ENCODE measurements around the gene PMM1. TPM values are rescaled to one million over a fixed set of nuclear protein-coding genes. Genes with fewer than 3 reads are reported as not detected.
A peak's percentile ranks its signal among the peaks of the same experiment; 100 is the strongest.
"Not testable (repeated sequence)": the region's sequence is repeated elsewhere in the genome, so short reads cannot be mapped to it uniquely, and the experiment has no call there.

The PMM1 gene
- total RNA-seq (2014; rRNA removed; shearing (Covaris generic)): 13.4 and 15.8 TPM in 2 replicates

DNA sequence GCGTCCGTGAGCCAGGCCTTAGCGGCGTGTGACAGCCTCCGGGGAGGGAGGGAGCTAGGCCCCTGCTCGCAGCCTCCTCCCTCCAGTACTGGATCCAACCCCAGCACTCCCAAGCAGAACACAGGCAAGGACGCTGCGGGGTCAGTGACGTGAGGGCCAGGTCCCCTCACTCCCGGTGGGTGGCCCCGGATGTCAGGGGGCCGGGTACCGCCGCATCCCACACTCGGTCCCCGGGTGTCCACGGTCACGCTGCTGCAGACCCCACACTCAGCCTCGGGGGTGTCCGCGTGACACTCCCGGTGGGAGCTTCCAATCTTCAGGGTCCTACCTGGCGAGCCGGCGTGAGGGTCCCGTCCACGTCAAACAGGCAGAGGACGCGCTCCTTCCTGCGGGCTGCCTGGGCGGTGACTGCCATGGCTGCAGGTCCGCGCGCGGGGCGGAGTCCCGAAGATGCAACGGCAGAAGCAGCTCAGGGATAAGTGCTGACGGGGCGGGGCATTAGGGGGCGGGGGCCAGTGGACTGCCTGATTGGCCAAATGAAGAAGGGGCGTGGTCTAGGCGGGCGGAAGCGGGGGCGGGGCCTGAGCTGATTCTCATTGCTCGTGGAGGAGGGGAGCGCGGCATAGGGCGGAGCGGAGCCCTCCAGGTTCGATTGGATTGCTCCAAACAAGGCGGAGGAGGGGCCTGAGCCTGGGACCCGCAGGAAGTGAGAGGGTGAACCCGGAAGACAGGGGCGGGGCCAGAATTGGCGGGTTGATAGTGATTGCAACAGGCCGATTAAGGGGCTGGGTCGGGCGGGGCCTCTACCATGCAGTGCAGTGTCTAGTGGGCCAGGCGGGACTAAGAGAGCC is at the start of gene PMM1:
Gene PMM1 (minus strand): TSS at position 450 of the 851 bp plus-strand sequence. CDS start 35 bp downstream, at position 415.
- peak; percentile 99 for DNase-seq (ENCODE audit: low read depth)

DNA sequence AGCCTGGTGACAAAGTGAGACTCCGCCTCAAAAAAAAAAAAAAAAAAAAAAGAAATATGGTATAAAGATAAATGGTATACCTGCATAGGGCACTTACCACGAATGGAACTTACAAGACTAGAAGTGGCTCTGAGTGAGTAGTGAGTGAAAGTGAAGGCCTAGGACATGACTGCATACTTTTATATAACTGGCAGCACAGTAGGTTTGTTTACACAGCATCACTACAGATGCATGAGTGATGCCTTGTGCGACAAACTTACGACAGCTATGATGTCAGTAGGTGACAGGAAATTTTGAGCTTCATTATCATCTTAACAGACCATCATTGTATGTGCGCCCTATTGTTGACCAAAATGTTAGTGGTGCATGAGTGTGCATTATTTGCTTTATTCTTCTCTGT is 49.1 kb upstream of the PMM1 start:
- DNase-seq (ENCODE audit: low read depth): no peak

DNA sequence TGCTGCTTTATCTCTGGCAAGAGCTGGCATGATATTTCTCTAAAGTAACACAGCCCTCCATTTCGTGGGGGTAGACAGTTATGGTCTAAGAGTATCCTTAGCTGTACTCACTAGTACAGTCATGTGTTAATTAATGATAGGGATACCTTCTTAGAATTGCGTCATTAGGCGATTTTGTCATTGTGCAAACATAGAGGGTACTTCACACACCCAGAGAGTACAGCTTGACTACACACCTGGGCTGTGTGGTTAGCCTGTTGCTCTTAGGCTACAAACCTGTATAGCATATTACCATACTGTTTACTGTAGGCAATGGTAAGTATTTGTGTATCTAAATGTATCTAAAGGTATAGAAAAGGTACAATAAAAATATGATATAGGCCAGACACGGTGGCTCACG is 48.5 kb upstream of the PMM1 start:
- DNase-seq (ENCODE audit: low read depth): no peak

DNA sequence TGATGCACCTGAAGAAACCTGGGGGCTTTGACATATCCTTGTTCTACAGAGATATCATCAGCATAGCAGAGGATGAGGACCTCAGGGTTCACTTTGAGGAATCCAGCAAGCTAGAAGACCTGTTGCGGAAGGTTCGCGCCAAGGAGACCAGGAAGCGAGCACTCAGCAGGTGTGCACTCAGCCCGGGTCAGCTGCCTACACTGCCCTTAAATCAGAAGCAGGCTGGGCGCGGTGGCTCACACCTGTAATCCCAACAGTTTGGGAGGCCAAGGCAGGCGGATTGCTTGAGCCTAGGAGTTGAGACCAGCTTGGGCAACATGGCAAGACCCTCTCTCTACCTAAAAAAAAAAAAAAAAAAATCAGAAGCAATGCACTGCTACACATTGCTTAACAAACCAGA is 48.0 kb upstream of the PMM1 start:
- not testable (repeated sequence) for DNase-seq (ENCODE audit: low read depth)

DNA sequence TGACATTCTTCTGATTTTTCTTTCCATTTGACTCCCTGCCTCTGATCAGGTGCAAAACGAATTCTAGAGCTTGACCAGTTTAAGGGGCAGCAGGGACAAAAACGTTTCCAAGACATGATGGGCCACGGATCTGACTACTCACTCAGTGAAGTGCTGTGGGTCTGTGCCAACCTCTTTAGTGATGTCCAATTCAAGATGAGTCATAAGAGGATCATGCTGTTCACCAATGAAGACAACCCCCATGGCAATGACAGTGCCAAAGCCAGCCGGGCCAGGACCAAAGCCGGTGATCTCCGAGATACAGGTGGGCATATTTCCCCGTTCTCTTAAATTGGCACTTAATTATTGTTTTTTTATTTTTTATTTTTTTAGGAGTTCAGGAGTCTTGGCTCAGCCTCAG is 46.8 kb upstream of the PMM1 start:
- DNase-seq (ENCODE audit: low read depth): peak; percentile 70

DNA sequence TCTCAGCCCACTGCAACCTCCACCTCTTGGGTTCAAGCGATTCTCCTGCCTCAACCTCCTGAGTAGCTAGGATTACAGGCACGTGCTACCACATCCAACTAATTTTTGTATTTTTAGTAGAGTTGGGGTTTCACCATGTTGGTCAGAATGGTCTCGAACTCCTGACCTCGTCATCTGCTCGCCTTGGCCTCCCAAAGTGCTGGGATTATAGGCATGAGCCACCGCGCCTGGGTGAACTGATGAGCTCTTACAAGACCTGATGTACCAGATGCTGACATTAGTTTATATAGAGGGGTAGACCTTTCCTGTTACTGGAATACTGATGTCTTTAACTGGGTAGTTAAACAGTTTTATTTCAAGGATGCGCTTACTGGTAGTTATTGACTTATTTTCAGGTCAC is 45.0 kb upstream of the PMM1 start:
- DNase-seq (ENCODE audit: low read depth): not testable (repeated sequence)

DNA sequence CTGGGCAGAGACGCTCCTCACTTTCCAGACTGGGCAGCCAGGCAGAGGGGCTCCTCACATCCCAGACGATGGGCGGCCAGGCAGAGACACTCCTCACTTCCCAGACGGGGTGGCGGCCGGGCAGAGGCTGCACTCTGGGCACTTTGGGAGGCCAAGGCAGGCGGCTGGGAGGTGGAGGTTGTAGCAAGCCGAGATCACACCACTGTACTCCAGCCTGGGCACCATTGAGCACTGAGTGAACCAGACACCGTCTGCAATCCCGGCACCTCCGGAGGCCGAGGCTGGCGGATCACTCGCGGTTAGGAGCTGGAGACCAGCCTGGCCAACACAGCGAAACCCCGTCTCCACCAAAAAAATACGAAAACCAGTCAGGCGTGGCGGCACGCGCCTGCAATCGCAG is 42.0 kb upstream of the PMM1 start:
- not testable (repeated sequence) for DNase-seq (ENCODE audit: low read depth)

DNA sequence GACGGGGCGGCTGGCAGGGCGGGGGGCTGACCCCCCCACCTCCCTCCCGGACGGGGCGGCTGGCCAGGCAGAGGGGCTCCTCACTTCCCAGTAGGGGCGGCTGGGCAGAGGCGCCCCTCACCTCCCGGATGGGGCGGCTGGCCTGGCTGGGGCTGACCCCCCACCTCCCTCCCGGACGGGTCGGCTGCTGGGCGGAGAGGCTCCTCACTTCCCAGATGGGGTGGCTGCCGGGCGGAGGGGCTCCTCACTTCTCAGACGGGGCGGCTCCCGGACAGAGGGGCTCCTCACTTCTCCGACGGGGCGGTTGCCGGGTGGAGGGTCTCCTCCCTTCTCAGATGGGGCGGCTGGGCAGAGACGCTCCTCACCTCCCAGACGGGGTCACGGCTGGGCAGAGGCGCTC is 41.5 kb upstream of the PMM1 start:
- DNase-seq (ENCODE audit: low read depth): not testable (repeated sequence)

DNA sequence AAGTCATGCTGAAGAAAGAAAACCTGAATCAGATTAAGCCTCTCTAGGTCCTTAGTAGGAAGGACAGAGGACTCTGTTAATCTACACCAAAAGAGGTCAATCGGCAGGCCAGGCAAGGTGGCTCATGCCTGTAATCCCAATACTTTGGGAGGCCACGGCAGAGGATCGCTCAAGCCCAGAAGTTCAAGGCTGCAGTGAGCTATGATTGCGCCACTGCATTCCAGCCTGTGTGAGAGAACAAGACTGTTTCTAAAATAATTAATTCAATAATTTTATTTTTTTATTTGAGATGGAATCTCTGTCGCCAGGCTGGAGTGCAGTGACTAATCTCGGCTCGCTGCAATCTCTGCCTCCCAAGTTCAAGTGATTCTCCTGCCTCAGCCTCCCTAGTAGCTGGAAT is 35.9 kb upstream of the PMM1 start:
- no peak for DNase-seq (ENCODE audit: low read depth)

DNA sequence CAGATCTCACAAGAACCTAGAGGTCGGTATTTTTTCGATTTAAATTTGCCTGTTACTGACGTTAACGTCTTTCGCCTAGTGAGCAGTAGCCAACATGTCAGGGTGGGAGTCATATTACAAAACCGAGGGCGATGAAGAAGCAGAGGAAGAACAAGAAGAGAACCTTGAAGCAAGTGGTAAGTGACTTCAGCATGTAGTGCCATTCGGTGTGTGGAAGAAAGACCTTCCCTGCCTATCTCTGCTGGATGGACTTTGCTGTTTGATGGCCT is 32.2 kb upstream of the PMM1 start:
- DNase-seq (ENCODE audit: low read depth): no peak

DNA sequence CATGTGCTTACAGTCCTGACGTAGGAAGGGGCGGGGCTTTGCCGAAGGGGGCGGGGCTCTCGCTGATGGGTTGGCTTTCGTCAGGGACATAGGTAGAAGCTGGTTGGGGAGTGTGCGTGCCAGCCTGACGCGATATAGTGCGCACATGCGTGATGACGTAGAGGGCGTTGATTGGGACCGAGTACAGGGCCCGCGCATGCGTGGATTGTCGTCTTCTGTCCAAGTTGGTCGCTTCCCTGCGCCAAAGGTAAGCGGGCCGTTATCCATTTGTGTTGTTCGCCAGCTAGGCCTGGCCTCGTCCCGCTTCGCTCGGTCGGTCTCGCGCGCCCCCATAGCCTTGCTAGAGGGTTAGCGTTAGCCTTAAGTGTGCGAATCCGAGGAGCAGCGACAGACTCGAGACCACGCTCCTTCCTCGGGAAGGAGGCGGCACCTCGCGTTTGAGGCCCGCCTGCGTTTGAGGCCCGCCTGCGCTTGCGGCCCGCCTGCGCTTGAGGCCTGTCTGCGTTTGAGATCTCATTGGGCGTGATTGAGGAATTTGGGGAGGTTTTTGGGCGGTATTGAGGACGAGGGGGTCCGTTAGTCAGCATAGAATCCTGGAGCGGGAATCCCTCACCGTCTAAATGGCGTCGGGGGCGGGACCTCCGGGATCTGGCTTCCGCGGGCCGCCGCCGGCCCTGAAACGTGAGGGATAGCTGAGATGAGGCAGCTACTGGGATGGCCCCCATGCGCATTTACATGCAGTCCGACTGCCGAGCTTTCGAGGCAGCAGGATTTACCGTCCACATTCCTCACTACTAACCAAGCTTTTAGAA is 31.7 kb upstream of the PMM1 start, which contains the start of gene XRCC6:
Gene XRCC6 (plus strand): TSS at position 197 of the 812 bp plus-strand sequence. CDS start 710 bp downstream, outside the sequence.
- DNase-seq (ENCODE audit: low read depth): peak; percentile 98

DNA sequence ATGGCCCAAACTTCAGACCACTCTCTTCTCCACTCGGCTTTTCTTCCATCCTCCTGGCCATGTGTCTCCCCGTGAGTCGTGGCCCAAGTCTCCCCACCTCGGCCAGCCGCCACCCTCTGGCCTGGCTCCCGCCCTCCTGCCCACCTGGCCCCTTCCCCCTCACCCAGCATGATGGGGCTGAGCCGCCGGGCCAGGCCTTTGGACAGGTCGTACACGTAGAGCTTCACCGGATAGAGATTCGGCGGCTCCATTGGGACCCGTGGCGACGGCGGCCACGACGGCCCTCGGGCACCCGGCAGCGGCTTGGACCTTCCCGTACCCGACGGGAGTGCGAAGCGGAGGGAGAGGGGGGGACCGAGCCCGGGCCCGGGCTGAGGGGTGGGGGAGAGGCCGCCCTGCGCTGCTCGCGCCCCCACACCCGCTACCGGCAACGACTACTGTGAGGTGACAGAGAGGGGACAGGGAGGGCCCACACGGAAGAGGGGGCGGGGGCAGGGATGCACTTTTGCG is 31.0 kb upstream of the PMM1 start, which contains the start of gene DESI1:
Gene DESI1 (minus strand): TSS at position 455 of the 510 bp plus-strand sequence. CDS start 204 bp downstream, at position 251.
- no peak for DNase-seq (ENCODE audit: low read depth)

DNA sequence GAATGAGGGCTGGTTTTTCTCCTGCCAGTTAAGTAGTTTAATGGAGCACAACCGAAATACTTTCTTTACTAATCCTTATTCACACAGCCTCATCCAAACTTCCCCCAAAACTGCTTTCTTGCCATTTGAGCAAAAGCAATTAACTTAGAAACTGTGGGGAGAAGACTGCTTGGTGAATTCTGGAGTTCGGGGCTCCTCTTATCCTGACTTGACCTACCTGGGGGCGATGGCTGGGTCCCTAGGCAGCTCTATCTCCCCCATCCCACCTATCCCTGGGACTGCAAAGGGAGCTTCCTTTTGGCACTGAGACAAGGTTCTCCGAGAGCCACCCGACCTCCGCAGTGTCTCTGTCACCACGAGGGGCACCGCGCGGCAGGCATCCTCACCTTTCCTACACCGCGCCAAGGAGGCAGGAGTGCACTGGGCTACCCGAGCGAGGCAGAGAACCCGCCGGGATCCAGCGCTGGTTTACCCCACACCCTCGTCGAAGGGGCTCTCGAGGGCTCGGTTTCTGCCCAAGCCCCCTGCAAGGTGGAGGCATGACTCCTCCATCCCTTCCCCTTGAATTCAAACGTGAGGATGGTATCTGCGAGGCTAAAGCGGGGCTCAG is 30.4 kb upstream of the PMM1 start:
- peak; percentile 35 for DNase-seq (ENCODE audit: low read depth)

DNA sequence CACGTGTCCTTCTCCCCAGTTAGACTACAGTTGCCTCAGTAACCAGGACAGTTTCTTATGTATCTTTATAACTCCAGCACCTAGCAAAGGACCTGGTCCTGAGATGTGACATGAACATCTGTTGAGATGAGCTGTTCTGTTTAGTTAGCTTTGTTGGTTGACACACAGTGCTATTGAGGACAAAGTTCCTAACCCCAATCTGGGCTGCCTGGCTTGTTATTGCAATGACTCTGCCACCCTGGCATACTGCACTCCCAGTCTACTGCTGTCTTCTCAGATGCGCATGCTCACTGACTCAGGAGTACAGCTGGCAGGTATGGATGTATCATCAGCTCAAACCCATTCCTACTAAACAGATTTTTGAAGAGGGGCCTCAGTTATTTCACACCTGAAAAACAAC is 23.8 kb upstream of the PMM1 start:
- DNase-seq (ENCODE audit: low read depth): no peak

DNA sequence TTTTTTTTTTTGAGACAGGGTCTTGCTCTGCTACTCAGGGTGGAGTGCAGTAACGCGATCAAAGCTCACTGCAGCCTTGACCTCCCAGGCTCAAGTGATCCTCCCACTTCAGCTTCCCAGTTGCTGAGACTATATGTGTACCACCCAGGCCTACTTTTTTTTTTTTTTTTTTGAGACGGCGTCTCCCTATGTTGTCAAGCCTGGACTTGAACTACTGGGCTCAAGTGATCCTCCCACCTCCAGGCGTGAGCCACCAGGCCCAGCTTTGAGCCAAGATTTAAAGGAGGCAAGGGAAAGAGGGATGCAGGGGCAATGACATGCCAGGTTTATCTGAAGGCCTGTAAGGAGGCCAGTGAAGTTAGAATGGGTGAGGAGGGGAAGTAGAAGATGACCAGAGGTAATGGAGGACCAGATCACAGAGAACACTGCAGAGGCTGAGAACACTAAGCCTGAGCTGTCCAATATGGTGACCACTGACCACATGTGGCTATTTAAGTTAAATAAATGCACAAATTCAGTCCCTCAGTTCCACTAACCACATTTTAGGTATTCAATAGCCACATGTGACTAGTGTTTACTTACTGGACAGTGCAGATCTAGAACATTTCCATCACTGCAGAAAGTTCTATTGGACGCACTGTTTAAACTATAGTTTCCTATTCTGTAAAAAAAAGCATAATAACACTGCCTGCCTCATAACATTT is 23.1 kb upstream of the PMM1 start:
- no peak for DNase-seq (ENCODE audit: low read depth)

DNA sequence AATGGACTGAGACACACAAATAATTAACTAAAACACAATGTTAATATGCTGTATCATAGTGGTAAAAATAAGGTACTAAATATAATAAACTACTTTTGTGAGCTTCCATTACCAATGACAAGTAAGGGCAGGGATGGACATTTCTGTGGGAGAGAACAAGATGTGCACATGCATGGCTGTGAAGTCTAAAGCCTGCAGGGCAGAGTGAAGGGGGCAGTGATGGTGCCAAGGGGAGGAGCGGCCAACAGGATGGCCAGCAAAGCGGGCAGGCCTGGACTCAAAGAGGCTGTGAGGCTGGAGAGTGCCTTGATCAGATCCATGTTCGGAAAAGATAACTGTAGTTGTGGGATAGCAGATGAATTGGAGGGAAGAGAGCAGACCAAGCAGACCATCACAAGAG is 18.7 kb upstream of the PMM1 start:
- DNase-seq (ENCODE audit: low read depth): no peak

DNA sequence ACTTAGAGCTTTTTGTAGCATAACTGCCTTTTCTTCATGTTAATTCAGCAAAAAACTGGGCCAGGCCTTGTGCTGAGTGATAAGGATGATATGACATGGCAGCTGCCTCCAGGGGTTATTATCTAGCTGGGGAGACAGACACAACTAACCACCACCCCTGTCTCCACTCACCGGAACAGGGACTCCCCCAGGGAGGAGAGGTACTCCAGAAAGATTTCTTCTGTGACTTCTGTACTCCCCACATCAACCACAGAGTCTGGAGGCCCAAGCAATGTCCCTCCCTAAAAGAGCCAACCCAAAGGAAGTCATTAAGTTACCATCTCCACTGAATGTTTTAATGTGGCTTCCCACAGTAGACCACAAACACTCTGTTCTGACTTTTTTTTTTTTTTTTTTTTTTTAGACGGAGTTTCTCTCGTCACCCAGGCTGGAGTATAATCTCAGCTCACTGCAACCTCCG is 14.3 kb upstream of the PMM1 start:
- DNase-seq (ENCODE audit: low read depth): peak; percentile 38

DNA sequence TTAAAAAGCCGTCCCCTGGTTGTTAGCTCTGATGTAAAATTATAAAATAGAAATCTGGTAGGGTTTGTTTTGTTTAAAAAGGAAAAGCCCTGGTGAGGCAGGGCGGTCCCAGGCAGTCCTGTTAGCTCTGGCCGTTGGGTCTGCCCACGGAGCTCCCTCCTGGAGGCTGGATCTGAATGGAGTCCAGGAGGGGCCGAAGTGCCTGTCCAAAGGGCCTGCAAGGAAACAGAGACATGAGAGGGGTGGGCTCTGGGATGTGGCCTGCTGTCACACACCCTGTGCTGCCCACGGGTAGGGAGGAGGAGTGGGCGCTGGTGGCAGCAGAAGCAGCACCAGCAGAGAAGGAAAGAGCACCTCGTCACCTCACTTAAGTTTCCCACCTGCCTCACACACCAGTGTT is 11.3 kb upstream of the PMM1 start:
- DNase-seq (ENCODE audit: low read depth): no peak

DNA sequence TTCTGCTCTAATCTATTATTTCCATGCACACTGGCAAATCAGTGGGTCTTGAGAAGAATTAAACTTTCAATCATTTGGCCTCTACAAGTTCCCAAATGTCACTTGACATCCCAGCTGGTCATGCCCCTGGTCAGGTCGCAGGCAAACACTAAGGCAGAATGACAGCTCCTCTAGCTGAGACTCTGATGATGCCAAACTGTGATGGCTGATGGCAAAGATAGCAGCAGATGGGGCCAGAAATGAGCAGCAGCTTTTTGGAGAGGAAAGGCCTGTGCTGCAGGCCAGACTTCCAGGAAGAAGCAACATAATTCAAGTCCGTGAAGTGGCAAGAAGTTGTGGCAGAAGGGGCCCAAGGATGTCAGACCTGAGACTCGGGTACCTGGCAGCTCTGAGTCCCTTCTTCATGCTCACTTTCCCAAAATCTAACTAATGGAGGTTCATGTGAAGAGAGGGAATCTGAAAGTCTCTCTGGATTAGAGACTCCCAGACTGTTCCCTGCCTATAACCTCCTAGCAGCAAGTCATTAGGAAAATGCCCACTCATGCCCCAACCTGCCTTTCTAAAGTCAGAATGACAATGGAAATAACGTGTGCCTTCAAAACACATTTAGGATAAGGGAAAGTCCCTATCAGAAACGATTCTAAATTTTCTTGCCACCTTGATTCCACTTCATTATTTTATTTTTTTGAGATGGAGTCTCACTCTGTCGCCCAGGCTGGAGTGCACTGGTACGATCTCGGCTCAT is 9.4 kb upstream of the PMM1 start:
- no peak for DNase-seq (ENCODE audit: low read depth)

DNA sequence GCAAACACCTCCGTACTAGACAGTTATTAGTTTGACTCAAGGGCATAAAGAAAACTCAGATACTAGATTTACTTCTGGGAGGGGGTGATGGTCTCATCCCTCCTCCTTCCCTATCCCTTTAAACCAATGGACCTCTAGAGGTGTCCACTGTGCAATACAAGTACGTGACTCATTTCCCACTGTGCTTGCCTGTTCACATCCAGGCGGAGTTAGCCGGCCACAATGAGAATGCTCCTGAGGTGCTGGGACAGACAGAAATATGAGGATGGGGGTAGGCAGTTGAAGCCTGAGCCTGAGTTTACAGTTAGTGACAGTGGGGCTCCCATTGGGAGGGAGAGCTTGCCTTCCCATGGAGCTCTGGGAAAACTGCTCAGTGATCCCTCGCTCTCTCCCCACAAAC is 8.4 kb upstream of the PMM1 start:
- peak; percentile 84 for DNase-seq (ENCODE audit: low read depth)

DNA sequence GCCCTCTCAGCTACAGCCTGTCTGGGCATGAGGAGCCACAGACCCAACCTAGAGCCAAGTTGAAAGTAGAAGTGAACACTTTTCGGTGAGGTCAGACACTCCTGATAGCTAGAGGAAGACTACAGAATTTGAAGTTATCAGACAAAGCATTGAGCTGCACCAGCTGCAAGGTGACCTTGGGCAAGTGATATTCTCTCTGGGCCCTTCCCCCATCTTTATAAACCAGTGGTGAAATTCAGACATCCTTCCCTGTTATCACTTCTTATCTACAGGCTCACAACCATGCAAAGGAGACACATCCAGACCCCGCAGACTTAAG is 8.0 kb upstream of the PMM1 start:
- no peak for DNase-seq (ENCODE audit: low read depth)
